GM19035 (cell line): ENCODE results near the gene GTF3C5.

Experiments used
- ATAC-seq: cut with Tn5 transposase; IDR thresholded peaks from one replicate; pipeline ENCODE4 v1.9.1; 2021; ENCODE audit not compliant: unreplicated experiment

The GTF3C5 gene

GRCh38 chr9:133104718-133105460 is 74.1 kb downstream of the GTF3C5 start:
- no peak for ATAC-seq

- ATAC-seq = no peak
These were observed 74.6 kb downstream of the GTF3C5 start for GRCh38 chr9:133105461-133105770.

GRCh38 chr9:133106511-133107244 is 75.9 kb downstream of the GTF3C5 start:
- no peak for ATAC-seq

- ATAC-seq = no peak
These were observed 76.5 kb downstream of the GTF3C5 start for GRCh38 chr9:133107245-133107722.
